ENCODE measurements around the gene ALPP.
"Not testable (repeated sequence)": the region's sequence is repeated elsewhere in the genome, so short reads cannot be mapped to it uniquely, and the experiment has no call there.

Gene ALPP

DNA sequence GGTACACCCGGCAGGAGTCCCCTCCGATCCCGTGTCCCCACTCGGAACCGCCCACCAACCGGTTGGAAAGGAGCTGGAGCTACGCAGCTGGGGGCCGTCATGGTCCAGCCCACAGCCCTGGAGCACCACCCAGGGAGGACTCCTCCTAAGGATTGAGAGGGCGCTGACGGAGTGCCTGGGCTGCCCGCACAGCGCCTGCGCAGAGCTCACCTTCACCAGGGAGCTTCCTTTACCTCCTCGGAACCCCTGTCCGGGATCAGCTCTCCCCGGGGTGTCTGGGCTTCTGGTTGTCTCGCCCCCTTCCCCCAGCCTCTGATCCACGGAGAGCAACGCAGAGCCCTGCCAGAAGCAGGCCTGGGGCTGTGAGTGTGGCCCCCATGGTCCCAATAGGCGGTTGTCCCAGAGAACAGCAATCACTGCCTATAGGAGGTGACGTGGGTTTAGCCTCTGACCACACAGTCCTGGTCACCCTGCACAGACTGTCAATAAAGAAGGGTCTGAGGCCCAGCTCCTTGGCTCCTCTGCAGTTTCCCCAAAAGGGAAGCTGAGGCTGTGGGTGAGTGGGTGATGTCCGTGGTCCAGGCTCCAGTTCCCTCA lies 42.7 kb downstream of the ALPP start:
- no peak for DNase-seq (ENCODE audit: low spot score)
- TF ChIP-seq, protein P1, sequence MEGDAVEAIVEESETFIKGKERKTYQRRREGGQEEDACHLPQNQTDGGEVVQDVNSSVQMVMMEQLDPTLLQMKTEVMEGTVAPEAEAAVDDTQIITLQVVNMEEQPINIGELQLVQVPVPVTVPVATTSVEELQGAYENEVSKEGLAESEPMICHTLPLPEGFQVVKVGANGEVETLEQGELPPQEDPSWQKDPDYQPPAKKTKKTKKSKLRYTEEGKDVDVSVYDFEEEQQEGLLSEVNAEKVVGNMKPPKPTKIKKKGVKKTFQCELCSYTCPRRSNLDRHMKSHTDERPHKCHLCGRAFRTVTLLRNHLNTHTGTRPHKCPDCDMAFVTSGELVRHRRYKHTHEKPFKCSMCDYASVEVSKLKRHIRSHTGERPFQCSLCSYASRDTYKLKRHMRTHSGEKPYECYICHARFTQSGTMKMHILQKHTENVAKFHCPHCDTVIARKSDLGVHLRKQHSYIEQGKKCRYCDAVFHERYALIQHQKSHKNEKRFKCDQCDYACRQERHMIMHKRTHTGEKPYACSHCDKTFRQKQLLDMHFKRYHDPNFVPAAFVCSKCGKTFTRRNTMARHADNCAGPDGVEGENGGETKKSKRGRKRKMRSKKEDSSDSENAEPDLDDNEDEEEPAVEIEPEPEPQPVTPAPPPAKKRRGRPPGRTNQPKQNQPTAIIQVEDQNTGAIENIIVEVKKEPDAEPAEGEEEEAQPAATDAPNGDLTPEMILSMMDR (IDR thresholded peaks at IDR 0.05; ENCODE audit: extremely low read depth, missing control alignments): no peak

DNA sequence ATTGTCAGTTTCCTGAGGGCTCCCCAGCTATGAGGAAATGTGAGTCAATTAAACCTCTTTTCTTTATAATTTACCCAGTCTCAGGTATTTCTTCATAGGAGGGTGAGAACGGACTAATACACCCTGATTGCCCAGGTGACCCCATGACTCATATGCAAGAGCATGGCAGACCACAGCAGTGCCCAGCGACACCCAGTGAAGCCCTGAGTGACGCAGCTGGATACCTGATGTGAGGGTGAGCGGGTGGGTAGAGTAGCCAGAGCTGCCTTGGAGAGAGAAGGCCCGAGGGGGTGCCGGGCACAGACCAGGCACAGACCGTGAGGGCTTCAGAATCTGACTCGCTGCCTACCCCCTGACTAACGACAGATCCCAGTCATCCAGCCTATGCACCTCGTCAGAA lies 43.5 kb downstream of the ALPP start:
- DNase-seq (ENCODE audit: low spot score): peak; percentile 10
- TF ChIP-seq, protein P1 (IDR thresholded peaks at IDR 0.05; ENCODE audit: extremely low read depth, missing control alignments): no peak

DNA sequence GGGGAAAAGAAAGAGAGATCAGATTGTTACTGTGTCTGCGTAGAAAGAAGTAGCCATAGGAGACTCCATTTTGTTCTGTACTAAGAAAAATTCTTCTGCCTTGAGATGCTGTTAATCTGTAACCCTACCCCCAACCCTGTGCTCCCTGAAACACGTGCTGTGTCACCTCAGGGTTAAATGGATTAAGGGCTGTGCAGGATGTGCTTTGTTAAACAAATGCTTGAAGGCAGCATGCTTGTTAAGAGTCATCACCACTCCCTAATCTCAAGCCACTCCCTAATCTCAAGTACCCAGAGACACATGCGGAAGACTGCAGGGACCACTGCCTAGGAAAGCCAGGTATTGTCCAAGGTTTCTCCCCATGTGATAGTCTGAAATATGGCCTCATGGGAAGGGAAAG lies 44.4 kb downstream of the ALPP start:
- DNase-seq (ENCODE audit: low spot score): not testable (repeated sequence)

DNA sequence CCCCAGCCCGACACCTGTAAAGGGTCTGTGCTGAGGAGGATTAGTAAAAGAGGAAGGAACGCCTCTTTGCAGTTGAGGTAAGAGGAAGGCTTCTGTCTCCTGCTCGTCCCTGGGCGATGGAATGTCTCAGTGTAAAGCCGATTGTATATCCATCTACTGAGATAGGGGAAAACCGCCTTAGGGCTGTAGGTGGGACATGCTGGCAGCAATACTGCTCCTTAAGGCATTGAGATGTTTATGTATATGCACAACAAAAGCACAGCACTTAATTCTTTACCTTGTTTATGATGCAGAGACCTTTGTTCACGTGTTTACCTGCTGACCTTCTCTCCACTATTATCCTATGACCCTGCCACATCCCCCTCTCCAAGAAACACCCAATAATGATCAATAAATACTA lies 44.9 kb downstream of the ALPP start:
- DNase-seq (ENCODE audit: low spot score): not testable (repeated sequence)

DNA sequence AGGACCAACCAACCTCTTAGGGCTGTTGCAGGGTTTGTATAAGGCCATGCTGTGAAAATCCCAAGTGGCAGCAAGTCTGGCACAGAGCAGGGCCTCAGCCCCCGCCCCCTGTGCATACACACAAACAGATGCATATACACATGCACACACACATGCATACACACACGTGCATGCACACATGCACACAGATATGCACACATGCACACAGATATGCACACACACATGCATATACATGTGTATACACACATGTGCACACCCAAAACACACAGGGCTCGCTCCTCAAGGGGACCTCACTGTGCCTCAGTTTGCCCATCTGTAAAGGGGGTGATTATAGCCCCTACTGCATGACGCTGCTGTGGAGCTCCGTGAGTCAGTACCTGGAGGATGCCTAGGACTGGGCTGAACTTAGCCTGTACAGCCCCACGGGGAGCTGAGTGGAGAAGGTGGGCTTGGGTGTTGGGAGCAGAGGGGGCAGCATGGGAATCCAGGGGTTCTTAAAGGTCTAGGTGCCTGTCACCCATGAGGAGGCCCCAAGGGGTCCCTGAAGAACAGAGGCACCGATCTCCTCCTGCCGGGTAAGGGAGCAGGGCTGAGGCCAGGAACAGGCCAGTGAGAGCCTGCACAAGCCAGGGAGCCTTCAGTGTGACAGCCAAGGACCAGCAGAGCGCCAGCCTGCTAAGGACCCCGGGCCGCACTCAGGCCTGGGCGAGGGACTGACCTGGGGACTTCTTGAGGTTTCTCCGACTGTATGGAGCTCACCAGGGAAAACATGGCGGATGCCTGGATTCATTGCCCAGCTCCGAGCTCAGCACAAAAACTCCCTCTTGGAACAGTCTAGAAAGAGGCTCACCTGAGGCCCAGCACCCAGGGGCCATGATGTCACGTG lies 53.4 kb downstream of the ALPP start:
- TF ChIP-seq, protein P1 (IDR thresholded peaks at IDR 0.05; ENCODE audit: extremely low read depth, missing control alignments): no peak
- DNase-seq (ENCODE audit: low spot score): no peak

All from GM20000 (cell line).